H1 (cell line): ENCODE measurements around the gene ITPKB. TPM values are rescaled to one million over a fixed set of nuclear protein-coding genes. Genes with fewer than 3 reads are reported as not detected.

Experiments used
- CTCF ChIA-PET: fragments of 300-600 bp; sonication (Branson Sonifier 250); formaldehyde crosslinking; loops from one replicate; lab custom pipeline; 2021; ENCODE audit not compliant: partially characterized antibody; lab: Charles Lee
- POLR2A ChIA-PET: fragments of 300-600 bp; sonication (Branson Sonifier 250); formaldehyde crosslinking; loops from one replicate; lab custom pipeline; 2021; ENCODE audit warnings: inconsistent platforms; ENCODE audit not compliant: partially characterized antibody; lab: Charles Lee
- DNase-seq, 2 experiments: peaks; one replicate each; pipeline versions ENCODE4 v3.0.0 to v3.0.0-alpha.2; 2010 to 2022; ENCODE audit warnings: low spot score in 2 of 2, low read depth in 1 of 2, mixed read lengths in 1 of 2
- FAIRE-seq: peaks from 2 replicates; lab custom pipeline; 2011; peaks lifted over from hg19 to GRCh38; lab: Jason Lieb, UNC
- H2AFZ ChIP-seq: 2 replicates; pipeline ENCODE4 v1.8.1; 2012; ENCODE audit warnings: low read length, inconsistent platforms
- H2AK5ac ChIP-seq: 2 replicates; pipeline ENCODE4 v1.6.1; 2013; ENCODE audit warnings: low read depth, low read length
- H2BK120ac ChIP-seq: replicated peaks from 2 replicates; pipeline ENCODE3; 2013; ENCODE audit warnings: low read depth, low read length, inconsistent platforms
- H2BK12ac ChIP-seq: 2 replicates; pipeline ENCODE4 v1.6.1; 2013; ENCODE audit warnings: low read depth, low read length
- H2BK15ac ChIP-seq: 2 replicates; pipeline ENCODE4 v1.6.1; 2013; ENCODE audit warnings: low read length
- H2BK20ac ChIP-seq: 2 replicates; pipeline ENCODE4 v1.6.1; 2013; ENCODE audit warnings: low read length
- H2BK5ac ChIP-seq: 2 replicates; pipeline ENCODE4 v1.6.1; 2013; ENCODE audit warnings: low read depth, low read length
- H3K14ac ChIP-seq: 2 replicates; pipeline ENCODE4 v1.6.1; 2013; ENCODE audit warnings: inconsistent platforms; ENCODE audit not compliant: insufficient read length
- H3K18ac ChIP-seq: 2 replicates; pipeline ENCODE4 v1.6.1; 2013; ENCODE audit warnings: low read length; ENCODE audit errors: extremely low read depth
- H3K23ac ChIP-seq: 2 replicates; pipeline ENCODE4 v1.6.1; 2013; ENCODE audit warnings: inconsistent platforms; ENCODE audit not compliant: insufficient read length
- H3K23me2 ChIP-seq: 2 replicates; pipeline ENCODE4 v1.6.1; 2013; ENCODE audit warnings: low read depth, low read length
- H3K27ac ChIP-seq: 2 replicates; pipeline ENCODE4 v1.6.1; 2011; ENCODE audit warnings: low read depth, low read length, inconsistent platforms
- H3K27me3 ChIP-seq, 4 experiments: replicated peaks in 1 of 4; 1 replicate in 1 of 4; 2 replicates in 3 of 4; pipeline versions ENCODE4 v1.6.1 to v1.8.1; 2011 to 2013; ENCODE audit warnings: low read length in 3 of 4, mild to moderate bottlenecking in 3 of 4, inconsistent platforms in 2 of 4, mixed read lengths in 2 of 4, moderate library complexity in 1 of 4; ENCODE audit not compliant: control insufficient read depth in 3 of 4, insufficient read depth in 3 of 4; ENCODE audit errors: extremely low read depth in 1 of 4
- H3K36me3 ChIP-seq, 4 experiments: 2 replicates each; pipeline versions ENCODE4 v1.6.1 to v1.8.1; 2011 to 2013; ENCODE audit warnings: mild to moderate bottlenecking in 4 of 4, low read length in 3 of 4, moderate library complexity in 2 of 4, control low read depth in 1 of 4, inconsistent platforms in 1 of 4; ENCODE audit not compliant: insufficient read depth in 4 of 4, control insufficient read depth in 2 of 4
- H3K4ac ChIP-seq: replicated peaks from 2 replicates; pipeline ENCODE3; 2013; ENCODE audit warnings: low read length, low read depth, mixed read lengths, inconsistent platforms; ENCODE audit not compliant: insufficient read length
- H3K4me1 ChIP-seq, 4 experiments: replicated peaks in 1 of 4; 1 replicate in 1 of 4; 2 replicates in 3 of 4; pipeline versions ENCODE4 v1.6.1 to v1.8.1; 2011 to 2013; ENCODE audit warnings: low read length in 3 of 4, inconsistent platforms in 2 of 4, mixed read lengths in 1 of 4; ENCODE audit not compliant: insufficient read depth in 4 of 4, control insufficient read depth in 3 of 4
- H3K4me2 ChIP-seq, 2 experiments: 2 replicates each; pipeline versions ENCODE4 v1.6.1 to v1.8.1; 2011 to 2013; ENCODE audit warnings: low read depth in 2 of 2, low read length in 2 of 2, control low read depth in 1 of 2, inconsistent platforms in 1 of 2, mild to moderate bottlenecking in 1 of 2; ENCODE audit not compliant: insufficient read depth in 1 of 2
- H3K4me3 ChIP-seq, 4 experiments: fragments of 200-600, 300-600 bp in 1 of 4; sonication (generic), shearing (Covaris generic), sonication (Bioruptor Twin) in 1 of 4; 2 replicates each; pipeline versions ENCODE4 v1.5.1 to v1.8.1; 2011 to 2016; ENCODE audit warnings: low read length in 4 of 4, low read depth in 3 of 4, control low read depth in 2 of 4, inconsistent platforms in 2 of 4, mild to moderate bottlenecking in 2 of 4, mixed read lengths in 1 of 4, moderate library complexity in 1 of 4; ENCODE audit not compliant: insufficient read depth in 2 of 4; ENCODE audit errors: extremely low read depth in 1 of 4
- H3K56ac ChIP-seq: replicated peaks from 2 replicates; pipeline ENCODE3; 2013; ENCODE audit warnings: low read depth, mild to moderate bottlenecking, mixed read lengths, low read length, inconsistent platforms; ENCODE audit not compliant: insufficient read length
- H3K79me1 ChIP-seq: 2 replicates; pipeline ENCODE4 v1.6.1; 2013; ENCODE audit warnings: low read depth, low read length, control low read depth
- H3K79me2 ChIP-seq, 2 experiments: 2 replicates each; pipeline versions ENCODE4 v1.6.1 to v1.8.1; 2012 to 2013; ENCODE audit warnings: low read length in 2 of 2, mild to moderate bottlenecking in 2 of 2, inconsistent platforms in 1 of 2; ENCODE audit not compliant: insufficient read depth in 2 of 2, control insufficient read depth in 1 of 2
- H3K9ac ChIP-seq, 4 experiments: replicated peaks in 1 of 4; 1 replicate in 1 of 4; 2 replicates in 3 of 4; pipeline versions ENCODE4 v1.6.1 to v1.8.1; 2011 to 2013; ENCODE audit warnings: low read depth in 3 of 4, low read length in 3 of 4, control low read depth in 2 of 4, mild to moderate bottlenecking in 2 of 4, moderate library complexity in 2 of 4, inconsistent platforms in 1 of 4; ENCODE audit errors: extremely low read depth in 1 of 4
- H3K9me3 ChIP-seq, 2 experiments: 2 replicates each; pipeline versions ENCODE4 v1.6.1 to v1.8.1; 2012 to 2013; ENCODE audit warnings: mild to moderate bottlenecking in 2 of 2, moderate library complexity in 2 of 2, control low read depth in 1 of 2, inconsistent platforms in 1 of 2, low read depth in 1 of 2, low read length in 1 of 2, mixed read lengths in 1 of 2; ENCODE audit not compliant: insufficient read depth in 2 of 2
- H4K20me1 ChIP-seq, 2 experiments: replicated peaks in 1 of 2; 2 replicates each; pipeline versions ENCODE3 to v1.8.1; 2011 to 2013; ENCODE audit warnings: inconsistent platforms in 2 of 2, low read length in 2 of 2, mild to moderate bottlenecking in 1 of 2; ENCODE audit not compliant: insufficient read depth in 2 of 2, control insufficient read depth in 1 of 2
- H4K5ac ChIP-seq: 2 replicates; pipeline ENCODE4 v1.6.1; 2013; ENCODE audit warnings: low read length, low read depth, mixed read lengths, inconsistent platforms; ENCODE audit not compliant: insufficient read length
- H4K8ac ChIP-seq: 2 replicates; pipeline ENCODE4 v1.8.0; 2013; ENCODE audit warnings: mild to moderate bottlenecking, moderate library complexity, low read length, inconsistent platforms; ENCODE audit not compliant: insufficient read depth; ENCODE audit errors: extremely low read depth
- H4K91ac ChIP-seq: replicated peaks from 2 replicates; pipeline ENCODE3; 2013; ENCODE audit warnings: low read length, mixed read lengths, inconsistent platforms; ENCODE audit not compliant: insufficient read length
- BRCA1 ChIP-seq: IDR thresholded peaks from 2 replicates; pipeline ENCODE4 v1.6.1; 2012; ENCODE audit warnings: low read depth, low read length, improper control_type of control experiment
- CHD2 ChIP-seq: IDR thresholded peaks from 2 replicates; pipeline ENCODE4 v1.6.1; 2012; ENCODE audit warnings: low read length, improper control_type of control experiment
- EP300 ChIP-seq, 2 experiments: IDR thresholded peaks; 1 replicate in 1 of 2; 2 replicates in 1 of 2; pipeline ENCODE4 v1.6.1; 2011 to 2012; ENCODE audit warnings: low read depth in 2 of 2, low read length in 2 of 2, mild to moderate bottlenecking in 2 of 2, borderline replicate concordance in 1 of 2, inconsistent platforms in 1 of 2, moderate library complexity in 1 of 2
- RAD21 ChIP-seq, 2 experiments: IDR thresholded peaks in 1 of 2; conservative IDR thresholded peaks in 1 of 2; 2 replicates each; pipeline ENCODE4 v1.6.1; 2011; ENCODE audit warnings: low read depth in 2 of 2, low read length in 2 of 2, improper control_type of control experiment in 1 of 2, inconsistent platforms in 1 of 2, mild to moderate bottlenecking in 1 of 2, moderate library complexity in 1 of 2
- SAP30 ChIP-seq: fragments of 300-600 bp; sonication (generic); IDR thresholded peaks from 2 replicates; pipeline ENCODE4 v1.7.1; 2012; ENCODE audit warnings: low read length, moderate library complexity, mild to moderate bottlenecking, inconsistent platforms; ENCODE audit not compliant: insufficient read depth, insufficient replicate concordance
- WGBS, 2 experiments: shearing (Covaris generic) in 1 of 2; methylation state at CpG; one replicate each; pipeline versions ENCODE4 v1.1.6 to v1.1.7; 2013 to 2015; ENCODE audit warnings: low lambda C conversion rate in 2 of 2, mixed read lengths in 2 of 2, inconsistent platforms in 1 of 2, low coverage in 1 of 2, missing lambda C conversion rate in 1 of 2; ENCODE audit not compliant: insufficient replicate concordance in 2 of 2, insufficient coverage in 1 of 2, insufficient read length in 1 of 2; ENCODE audit errors: extremely low coverage in 1 of 2, missing lambda C conversion rate in 1 of 2; 5-methylcytosine and 5-hydroxymethylcytosine counted together
- polyA plus RNA-seq, 7 experiments: library from polyadenylated mRNA; depleted of rRNA in 3 of 7; stranded (reverse) in 5 of 7; unstranded in 2 of 7; fragments of >200 nt in 5 of 7; fragments of 200-250 nt in 2 of 7; gene quantifications; 1 replicate in 5 of 7; 2 replicates in 1 of 7; 4 replicates in 1 of 7; pipeline versions ENCODE4 v1.2.1 to v1.2.3, GENCODE V29; 2011 to 2013; ENCODE audit warnings: missing spikeins in 2 of 7, mixed read lengths in 2 of 7
- total RNA-seq: library from RNA; stranded (reverse); fragmentation: NEBNext Ultra II Directional; extraction: Animal tissue kit (Norgen Biotek cat#: 25700); gene quantifications from 2 replicates; pipeline ENCODE4 v1.2.1, GENCODE V29; 2021

The ITPKB gene
- total and polyA plus RNA-seq, 2 of the 8 experiments (the other 6 are each of a cell fraction or from before 2014, with no cell fraction given), result 1.7 to 4.8 TPM

- Histone ChIP-seq H3K4me1 (peaks cover 0 to 4% (median 1%) of the 10 kb centered on the region in 4 experiments; a peak in 2 of 7 replicates), H3K79me1 (no peaks in the 10 kb centered on the region), H3K27me3 (no peaks in the 10 kb centered on the region), H2BK20ac (no peak overlapping the region), H3K9me3 (no peaks in the 10 kb centered on the region), H4K8ac (no peak overlapping the region), H3K4me2 (no peak overlapping the region), H3K4me3 (no peak overlapping the region), H3K9ac (no peak overlapping the region), H3K79me2 (no peaks in the 10 kb centered on the region), H2AK5ac (no peak overlapping the region), H2AFZ (no peak overlapping the region), H3K36me3 (no peaks in the 10 kb centered on the region), H2BK120ac (no peak overlapping the region), H3K23ac (no peak overlapping the region), H2BK5ac (no peak overlapping the region), H4K20me1 (no peaks in the 10 kb centered on the region), H3K23me2 (no peaks in the 10 kb centered on the region), H4K91ac (no peak overlapping the region), H3K18ac (no peak overlapping the region), H3K14ac (no peak overlapping the region), H4K5ac (no peak overlapping the region), H2BK15ac (no peak overlapping the region), H3K27ac (no peak overlapping the region), H3K56ac (no peak overlapping the region), H3K4ac (no peak overlapping the region), H2BK12ac (no peak overlapping the region)
- FAIRE-seq, result no peak
- WGBS, 2 experiments, result 79% methylated on average over 5 of the region's 5 CpGs; no CpG with 5 or more reads in 1 of the 2 experiments
- CTCF ChIA-PET, result interaction anchor here (0.8 to 1.8 kb wide), 10 partner anchors 11 to 166 kb away, joined by 3 to 7 read pairs (median 4); no protein-coding TSS in a partner anchor
- TF ChIP-seq BRCA1 (no peak), EP300 (IDR thresholded peaks at IDR 0.05; ENCODE audit: borderline replicate concordance in 1 of 2, low read depth in 2 of 2, low read length in 2 of 2) (no peak), CHD2 (no peak), RAD21 (IDR thresholded peaks at IDR 0.05 in 1 of 2, conservative IDR thresholded peaks at IDR 0.05 in 1 of 2; ENCODE audit: low read depth in 2 of 2, low read length in 2 of 2) (no peak), SAP30 (no peak)
- DNase-seq, result no peak
- POLR2A ChIA-PET, result interaction anchor here (1.1 kb wide), 1 partner anchor 16 kb away, joined by 3 read pairs; no protein-coding TSS in a partner anchor
Measured at GRCh38 chr1:226697151-226697928, 41.7 kb downstream of the ITPKB start.
